Measurements from ENCODE around the gene ARHGAP26. TPM values are rescaled to one million over a fixed set of nuclear protein-coding genes. Genes with fewer than 3 reads are reported as not detected.
"Not testable (repeated sequence)": the region's sequence is repeated elsewhere in the genome, so short reads cannot be mapped to it uniquely, and the experiment has no call there.

The ARHGAP26 gene
- total and polyA plus RNA-seq, 7 donors: 2.5 to 28.7 (median 12.0) TPM

DNA sequence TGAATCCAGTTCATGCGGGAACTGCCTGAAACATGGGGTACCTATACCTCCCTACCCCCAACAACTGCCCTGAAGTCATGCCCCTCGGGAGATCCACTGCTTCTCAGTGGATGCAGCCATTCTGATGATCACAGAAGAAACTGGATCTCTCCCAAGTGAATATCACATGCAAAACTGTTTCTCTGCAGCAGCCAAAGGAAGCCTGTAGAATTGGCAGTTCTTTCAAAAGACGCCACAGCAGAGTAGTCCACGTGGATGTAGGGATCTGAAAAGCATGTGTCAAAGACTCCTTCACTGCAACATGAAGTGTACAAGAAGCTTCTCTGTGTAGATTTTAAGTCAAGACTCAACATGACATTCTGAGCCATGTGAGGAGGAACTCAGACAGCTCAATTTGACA is 346.6 kb downstream of the ARHGAP26 start:
- WGBS, 3 donors: 45 to 60% (median 48%) methylated on average over 4 of the region's 4 CpGs
- Histone ChIP-seq H3K4me1 (peaks cover 16% of the 10 kb centered on the region), H3K36me3 (ENCODE audit: insufficient read depth in 1 of 2, low read depth in 1 of 2) (no peaks in the 10 kb centered on the region), H3K27ac (no peak overlapping the region), H3K9me3 (no peaks in the 10 kb centered on the region), H3K27me3 (ENCODE audit: insufficient read depth in 3 of 3, low read length in 2 of 3) (no peaks in the 10 kb centered on the region), H3K4me3 (no peak overlapping the region)
- ATAC-seq (peak in 2 of 4 donors; percentile 37 to 41), DNase-seq (no peak)
- TF ChIP-seq CTCF (IDR thresholded peaks at IDR 0.05): no peak
- intact Hi-C loops (cut with DNase I): no loop called here

DNA sequence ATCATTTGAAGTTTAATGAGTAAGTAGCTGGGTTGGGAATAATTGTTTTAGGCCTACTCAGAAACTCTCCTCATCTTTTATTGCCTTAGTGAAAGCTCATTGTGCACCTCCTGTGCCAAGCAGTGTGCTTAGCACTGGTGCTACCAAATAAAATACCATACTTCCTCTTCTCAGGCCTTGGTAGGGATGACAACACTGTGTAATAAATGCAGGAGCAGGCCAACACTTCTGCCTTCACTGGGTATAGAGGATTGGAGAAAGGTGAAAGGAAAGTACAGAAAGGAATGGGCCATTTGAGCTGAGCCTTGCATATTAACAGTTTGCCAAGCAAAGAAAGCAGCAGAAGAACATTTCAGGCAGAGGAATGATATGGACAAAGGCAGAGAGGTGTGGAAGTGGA is 347.6 kb downstream of the ARHGAP26 start:
- DNase-seq (no peak), ATAC-seq (no peak)
- intact Hi-C loops (cut with DNase I): no loop called here
- Histone ChIP-seq H3K4me1 (peaks cover 16% of the 10 kb centered on the region), H3K4me3 (no peak overlapping the region), H3K9me3 (no peaks in the 10 kb centered on the region), H3K27me3 (ENCODE audit: insufficient read depth in 3 of 3, low read length in 2 of 3) (no peaks in the 10 kb centered on the region), H3K27ac (no peak overlapping the region), H3K36me3 (ENCODE audit: insufficient read depth in 1 of 2, low read depth in 1 of 2) (no peaks in the 10 kb centered on the region)
- TF ChIP-seq CTCF (IDR thresholded peaks at IDR 0.05): no peak

DNA sequence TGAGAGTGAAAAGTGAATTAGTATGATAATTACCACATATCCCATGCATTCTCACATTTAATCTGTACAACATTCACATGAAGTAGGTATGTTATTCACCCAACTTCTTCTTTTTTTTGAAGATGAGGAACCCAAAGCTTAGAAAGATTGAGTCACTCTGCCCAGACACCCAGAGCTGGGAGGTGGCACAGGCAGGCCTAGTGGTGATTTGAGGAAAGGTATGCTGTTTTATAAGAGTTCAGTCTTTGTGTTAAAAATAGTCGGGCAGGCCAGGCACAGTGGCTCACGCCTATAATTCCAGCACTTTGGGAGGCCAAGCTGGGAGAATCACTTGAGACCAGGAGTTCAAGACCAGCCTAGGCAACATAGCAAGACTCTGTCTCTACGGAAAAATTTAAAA is 348.0 kb downstream of the ARHGAP26 start:
- no peak overlapping the region for H3K27ac ChIP-seq
- intact Hi-C loops (cut with DNase I): no loop called here
- no peaks in the 10 kb centered on the region for H3K9me3 ChIP-seq
- H3K27me3 ChIP-seq (ENCODE audit: insufficient read depth in 3 of 3, low read length in 2 of 3): no peaks in the 10 kb centered on the region
- ATAC-seq (no peak), DNase-seq (no peak)
- H3K4me1 ChIP-seq: peaks cover 16% of the 10 kb centered on the region
- no peaks in the 10 kb centered on the region for H3K36me3 ChIP-seq (ENCODE audit: insufficient read depth in 1 of 2, low read depth in 1 of 2)
- TF ChIP-seq CTCF (IDR thresholded peaks at IDR 0.05): no peak
- H3K4me3 ChIP-seq: no peak overlapping the region
- 83 to 93% (median 88%) methylated on average over 3 of the region's 3 CpGs for WGBS, 3 donors

GRCh38 chr5:143118818-143119217 is 348.6 kb downstream of the ARHGAP26 start:
- H3K27ac ChIP-seq: not testable (repeated sequence)
- 87 to 94% (median 89%) methylated on average over 3 of the region's 3 CpGs for WGBS, 3 donors

GRCh38 chr5:143119291-143119769 is 349.2 kb downstream of the ARHGAP26 start:
- no peak for TF ChIP-seq CTCF (IDR thresholded peaks at IDR 0.05)
- DNase-seq: no peak
- 60 to 72% (median 63%) methylated on average over 2 of the region's 2 CpGs for WGBS, 3 donors
- intact Hi-C loops (cut with DNase I): no loop called here
- Histone ChIP-seq H3K9me3 (no peaks in the 10 kb centered on the region), H3K36me3 (ENCODE audit: insufficient read depth in 1 of 2, low read depth in 1 of 2) (no peaks in the 10 kb centered on the region), H3K4me3 (no peak overlapping the region), H3K4me1 (peaks cover 21% of the 10 kb centered on the region), H3K27ac (no peak overlapping the region), H3K27me3 (ENCODE audit: insufficient read depth in 3 of 3, low read length in 2 of 3) (no peaks in the 10 kb centered on the region)
- ATAC-seq: no peak

More at GRCh38 chr5:143118818-143119217, 348.6 kb downstream of the ARHGAP26 start:
- H3K27me3 ChIP-seq (ENCODE audit: insufficient read depth in 3 of 3, low read length in 2 of 3); H3K36me3 ChIP-seq (ENCODE audit: insufficient read depth in 1 of 2, low read depth in 1 of 2); H3K4me3 ChIP-seq; DNase-seq; ATAC-seq; H3K9me3 ChIP-seq; intact Hi-C loops (cut with DNase I): not testable (repeated sequence)
- H3K4me1 ChIP-seq: peaks cover 16% of the 10 kb centered on the region
